MCF 10A (cell line): ENCODE data around the gene GGA3. TPM values are rescaled to one million over a fixed set of nuclear protein-coding genes. Genes with fewer than 3 reads are reported as not detected.

Experiments used
- BruUV-seq: library from RNA; stranded (reverse); fragments of 400-500 nt; replicated peaks from 2 replicates; lab custom pipeline; 2021; lab: Mats Ljungman, UMichigan
- CTCF ChIA-PET: fragments of 300-600 bp; sonication (Branson Sonifier 250); formaldehyde crosslinking; extraction: SDS; loops from one replicate; lab custom pipeline; 2021; ENCODE audit warnings: antibody characterized with exemption, inconsistent platforms; lab: Yijun Ruan, JAX
- POLR2A ChIA-PET: fragments of 300-600, 350-650 bp; sonication (Branson Sonifier 250); formaldehyde crosslinking; extraction: SDS; loops from one replicate; lab custom pipeline; 2020; ENCODE audit warnings: antibody characterized with exemption, inconsistent platforms; lab: Yijun Ruan, JAX
- DNase-seq: peaks from one replicate; pipeline ENCODE4 v3.0.0-alpha.2; 2018; ENCODE audit not compliant: unreplicated experiment
- H3K27ac Mint-ChIP-seq: one replicate; pipeline ENCODE4 v1.8.0; 2022; ENCODE audit warnings: mild to moderate bottlenecking, low read depth, mixed read lengths; ENCODE audit not compliant: unreplicated experiment
- H3K27me3 Mint-ChIP-seq: one replicate; pipeline ENCODE4 v1.8.0; 2022; ENCODE audit warnings: mixed read lengths; ENCODE audit not compliant: insufficient read depth, unreplicated experiment
- H3K36me3 Mint-ChIP-seq: one replicate; pipeline ENCODE4 v1.8.0; 2022; ENCODE audit warnings: mild to moderate bottlenecking, moderate library complexity, mixed read lengths; ENCODE audit not compliant: insufficient read depth, unreplicated experiment
- H3K4me1 Mint-ChIP-seq: one replicate; pipeline ENCODE4 v1.8.0; 2022; ENCODE audit warnings: mixed read lengths; ENCODE audit not compliant: insufficient read depth, unreplicated experiment
- H3K4me3 Mint-ChIP-seq: one replicate; pipeline ENCODE4 v1.8.0; 2022; ENCODE audit warnings: mild to moderate bottlenecking, moderate library complexity, mixed read lengths; ENCODE audit not compliant: unreplicated experiment
- H3K9me3 Mint-ChIP-seq: one replicate; pipeline ENCODE4 v1.8.0; 2022; ENCODE audit warnings: mixed read lengths; ENCODE audit not compliant: unreplicated experiment
- CTCF ChIP-seq: fragments of 200-600 bp; IDR thresholded peaks from one replicate; pipeline ENCODE4 v1.8.0; 2022; ENCODE audit warnings: antibody characterized with exemption, mild to moderate bottlenecking; ENCODE audit not compliant: unreplicated experiment
- intact Hi-C: fragments of 100-400 bp; cut with micrococcal nuclease; formaldehyde crosslinking; loops from 2 replicates; pipeline ENCODE4 v1.14.1; 2022
- total RNA-seq: library from RNA; stranded (reverse); gene quantifications from 2 replicates; pipeline ENCODE4 v1.2.3, GENCODE V29; 2022

GGA3 gene
- total RNA-seq, 1 experiment from 2014 or later: 32.7 TPM

- Mint-ChIP-seq H3K27me3 (no peaks in the 10 kb centered on the region), H3K36me3 (peaks cover 59% of the 10 kb centered on the region), H3K9me3 (no peaks in the 10 kb centered on the region), H3K27ac (no peak overlapping the region), H3K4me3 (no peak overlapping the region), H3K4me1 (peaks cover 5% of the 10 kb centered on the region)
- no TSS peak for BruUV-seq
- ChIA-PET POLR2A (interaction anchor here (0.9 to 2.8 kb wide), 2 partner anchors 24 to 124 kb away, joined by 3 to 7 read pairs; partner anchors contain the start of genes GGA3 and MRPS7), CTCF (interaction anchor here (0.6 to 1.6 kb wide), 12 partner anchors 8 to 454 kb away, joined by 3 to 8 read pairs (median 4); no protein-coding TSS in a partner anchor)
- no peak for TF ChIP-seq CTCF
- no peak for DNase-seq
- intact Hi-C loops: loop anchor here (1.0 kb wide), 1 partner anchor 124 kb away; no protein-coding TSS in a partner anchor
Observed at GRCh38 chr17:75238020-75238580, 23.3 kb downstream of the GGA3 start.

GRCh38 chr17:75237100-75238014 lies 24.0 kb downstream of the GGA3 start:
- no peaks in the 10 kb centered on the region for H3K27me3 Mint-ChIP-seq
- TSS peak; percentile 8 for BruUV-seq

GRCh38 chr17:75232786-75233185 lies 28.6 kb downstream of the GGA3 start:
- H3K4me1 Mint-ChIP-seq: no peaks in the 10 kb centered on the region
- no peaks in the 10 kb centered on the region for H3K27me3 Mint-ChIP-seq
- BruUV-seq: no TSS peak
- no peak overlapping the region for H3K27ac Mint-ChIP-seq
- peaks cover 68% of the 10 kb centered on the region for H3K36me3 Mint-ChIP-seq
- H3K4me3 Mint-ChIP-seq: no peak overlapping the region
- ChIA-PET CTCF (no interaction called here), POLR2A (no interaction called here)
- TF ChIP-seq CTCF: no peak
- DNase-seq: no peak
- H3K9me3 Mint-ChIP-seq: no peaks in the 10 kb centered on the region
- intact Hi-C loops: no loop called here

More at GRCh38 chr17:75237100-75238014, 24.0 kb downstream of the GGA3 start:
- no peak overlapping the region for H3K27ac Mint-ChIP-seq
- POLR2A ChIA-PET: interaction anchor here (0.5 to 1.4 kb wide), 6 partner anchors 9 to 198 kb away, joined by 3 to 4 read pairs (median 3); partner anchors contain the start of gene GGA3
- CTCF ChIA-PET: interaction anchor here (0.6 to 1.6 kb wide), 9 partner anchors 7 to 453 kb away, joined by 3 to 8 read pairs (median 3); no protein-coding TSS in a partner anchor
- peaks cover 62% of the 10 kb centered on the region for H3K36me3 Mint-ChIP-seq
- TF ChIP-seq CTCF: no peak
- peaks cover 5% of the 10 kb centered on the region for H3K4me1 Mint-ChIP-seq
- H3K4me3 Mint-ChIP-seq: no peak overlapping the region
- intact Hi-C loops: loop anchor here (1.0 kb wide), 1 partner anchor 123 kb away; no protein-coding TSS in a partner anchor
- DNase-seq: no peak
- no peaks in the 10 kb centered on the region for H3K9me3 Mint-ChIP-seq
